Renal cortical epithelial cell (primary cell): ENCODE measurements around the gene EPHB4. TPM values are rescaled to one million over a fixed set of nuclear protein-coding genes. Genes with fewer than 3 reads are reported as not detected.

Source experiments
- DNase-seq: peaks from one replicate; pipeline ENCODE4 v3.0.0-alpha.2; 2011; ENCODE audit warnings: low read depth
- total RNA-seq: library from RNA; depleted of rRNA; stranded (reverse); fragments of >200 nt; gene quantifications from 2 replicates; pipeline ENCODE4 v1.2.3, GENCODE V29; 2014

Gene EPHB4
- total RNA-seq, 1 donor from 2014 or later, result 141 TPM

DNA sequence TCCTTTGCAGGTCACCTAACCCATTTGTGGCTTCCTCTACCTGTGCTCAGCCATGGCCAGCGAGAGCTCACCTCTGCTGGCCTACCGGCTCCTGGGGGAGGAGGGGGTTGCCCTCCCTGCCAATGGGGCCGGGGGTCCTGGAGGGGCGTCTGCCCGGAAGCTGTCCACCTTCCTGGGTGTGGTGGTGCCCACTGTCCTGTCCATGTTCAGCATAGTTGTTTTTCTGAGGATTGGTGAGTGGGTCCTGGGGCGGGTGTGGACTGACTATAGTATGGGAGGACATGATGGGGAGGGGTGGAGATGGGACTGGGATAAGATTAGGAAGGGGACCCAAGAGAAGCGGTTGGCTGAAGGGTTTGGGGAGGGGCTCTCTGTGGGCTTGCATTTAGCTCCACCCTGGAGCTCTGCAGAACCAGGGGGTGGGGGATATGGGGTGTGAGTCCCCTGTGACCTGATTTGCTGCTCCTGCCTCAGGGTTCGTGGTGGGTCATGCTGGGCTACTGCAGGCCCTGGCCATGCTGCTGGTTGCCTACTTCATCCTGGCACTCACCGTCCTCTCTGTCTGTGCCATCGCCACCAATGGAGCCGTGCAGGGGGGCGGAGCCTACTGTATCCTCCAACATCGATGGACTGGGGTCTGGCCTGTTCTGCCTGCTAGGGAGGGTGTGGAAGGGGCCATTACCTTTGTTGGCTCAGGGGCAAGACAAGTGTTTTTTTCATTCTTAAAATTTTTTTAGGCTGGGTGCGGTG is 27.0 kb upstream of the EPHB4 start:
- no peak for DNase-seq

DNA sequence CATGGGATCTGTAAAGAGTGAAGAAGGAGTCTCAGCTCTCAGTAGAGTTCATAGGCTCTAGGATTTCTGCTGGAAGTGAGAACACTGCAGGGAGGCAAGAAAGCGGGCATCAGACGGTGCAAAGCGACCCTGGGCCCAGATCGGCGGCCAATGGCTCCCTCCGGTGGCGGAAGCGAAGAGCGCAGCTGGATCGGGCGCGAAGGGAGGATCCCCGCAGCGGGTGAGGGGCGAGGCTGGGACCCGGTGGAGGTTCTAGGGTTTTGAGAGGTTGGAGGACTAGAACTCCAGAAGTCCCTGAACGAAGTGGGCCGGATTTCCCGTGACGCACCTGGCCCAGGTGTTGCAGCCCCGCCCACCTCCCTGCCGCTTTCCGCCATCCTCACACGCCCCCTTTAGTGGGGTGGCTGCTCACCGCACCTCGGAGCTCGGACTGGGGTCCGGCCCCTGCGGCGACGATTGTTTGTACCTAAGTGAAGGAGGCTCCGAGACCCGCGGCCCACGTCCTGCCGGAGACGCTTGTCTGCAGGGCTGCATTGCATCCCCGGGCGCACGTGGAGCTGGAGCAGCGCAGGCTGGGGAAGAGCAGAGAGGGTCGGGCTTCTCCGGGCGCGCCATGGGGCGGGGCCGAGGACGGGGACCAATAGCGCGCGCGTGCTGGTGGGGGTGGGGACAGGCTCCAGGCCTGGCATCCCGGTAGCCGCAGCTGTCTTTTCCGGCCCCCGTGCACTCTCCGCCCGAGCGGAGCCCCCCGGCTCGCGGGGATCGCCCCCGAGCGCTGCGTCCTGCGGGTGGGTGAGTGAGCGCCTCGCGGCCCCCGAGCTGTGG is 24.9 kb upstream of the EPHB4 start, which contains the start of gene SLC12A9:
SLC12A9 (plus strand) TSS at position 666 of the 825 bp plus-strand sequence. CDS start 1,485 bp downstream, outside the sequence.
- DNase-seq, result peak; percentile 63

DNA sequence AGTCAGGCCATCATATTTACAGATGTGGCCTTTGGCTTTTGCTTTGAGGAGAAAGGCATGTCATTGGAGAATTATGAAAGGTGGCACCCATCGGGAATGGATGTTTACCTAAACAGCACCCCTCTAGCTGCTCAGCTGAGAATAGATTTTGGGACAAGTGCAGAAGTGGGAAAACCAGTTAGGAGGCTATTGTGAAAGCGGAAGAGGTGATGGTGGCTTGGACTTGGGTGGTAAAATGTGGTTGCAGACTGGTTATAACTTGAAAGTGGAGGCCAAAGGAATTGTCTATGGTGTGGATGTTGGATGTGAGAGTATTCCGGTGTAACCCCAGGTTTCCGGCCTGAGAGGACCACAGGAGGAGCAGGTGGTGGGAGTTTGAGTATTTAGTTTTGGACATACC is 20.0 kb upstream of the EPHB4 start:
- no peak for DNase-seq

DNA sequence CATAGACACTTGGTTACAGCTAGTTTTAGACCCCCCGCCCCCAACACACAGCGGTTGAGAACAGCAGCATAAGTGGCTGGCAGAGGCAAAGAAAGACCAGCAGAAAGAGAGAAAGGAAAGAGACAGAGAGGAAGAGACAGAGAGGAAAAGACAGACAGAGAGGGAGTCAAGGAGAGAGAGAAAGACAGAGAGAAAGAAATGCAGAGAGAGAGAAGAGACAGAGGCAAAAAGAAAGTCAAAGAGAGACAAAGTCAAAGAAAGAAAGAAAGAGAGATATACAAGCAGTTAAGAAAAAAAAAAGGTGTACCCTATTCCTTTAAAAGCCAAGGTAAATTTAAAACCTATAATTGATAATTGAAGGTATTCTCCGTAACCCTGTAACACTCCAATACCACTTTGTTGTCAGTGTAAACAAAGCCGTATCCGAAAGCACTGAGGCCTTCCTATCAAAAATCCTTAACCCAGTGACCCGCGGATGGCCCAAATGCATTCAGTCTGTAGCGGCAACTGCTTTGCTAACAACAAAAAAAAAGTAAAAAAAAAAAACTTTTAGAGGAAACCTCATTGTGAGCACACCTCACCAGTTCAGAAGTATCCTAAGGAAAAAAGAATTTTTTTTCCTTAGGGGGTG is 13.3 kb upstream of the EPHB4 start:
- no peak for DNase-seq

DNA sequence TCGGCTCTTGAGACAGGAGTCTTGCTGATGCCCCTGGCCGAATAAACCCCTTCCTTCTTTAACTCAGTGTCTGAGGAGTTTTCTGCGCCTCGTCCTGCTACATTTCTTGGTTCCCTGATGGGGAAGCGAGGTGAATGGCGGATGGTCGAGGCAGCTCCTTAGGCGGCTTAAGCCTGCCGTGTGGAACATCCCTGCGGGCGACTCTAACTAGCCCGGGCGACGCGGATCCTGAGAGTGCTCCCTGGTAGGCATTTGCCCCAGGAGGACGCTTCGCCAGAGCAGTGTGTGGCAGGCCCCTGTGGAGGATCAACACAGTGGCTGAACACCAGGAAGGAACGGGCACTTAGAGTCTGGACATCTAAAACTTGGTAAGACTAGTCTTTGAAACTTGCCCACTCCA is 12.0 kb upstream of the EPHB4 start:
- no peak for DNase-seq

DNA sequence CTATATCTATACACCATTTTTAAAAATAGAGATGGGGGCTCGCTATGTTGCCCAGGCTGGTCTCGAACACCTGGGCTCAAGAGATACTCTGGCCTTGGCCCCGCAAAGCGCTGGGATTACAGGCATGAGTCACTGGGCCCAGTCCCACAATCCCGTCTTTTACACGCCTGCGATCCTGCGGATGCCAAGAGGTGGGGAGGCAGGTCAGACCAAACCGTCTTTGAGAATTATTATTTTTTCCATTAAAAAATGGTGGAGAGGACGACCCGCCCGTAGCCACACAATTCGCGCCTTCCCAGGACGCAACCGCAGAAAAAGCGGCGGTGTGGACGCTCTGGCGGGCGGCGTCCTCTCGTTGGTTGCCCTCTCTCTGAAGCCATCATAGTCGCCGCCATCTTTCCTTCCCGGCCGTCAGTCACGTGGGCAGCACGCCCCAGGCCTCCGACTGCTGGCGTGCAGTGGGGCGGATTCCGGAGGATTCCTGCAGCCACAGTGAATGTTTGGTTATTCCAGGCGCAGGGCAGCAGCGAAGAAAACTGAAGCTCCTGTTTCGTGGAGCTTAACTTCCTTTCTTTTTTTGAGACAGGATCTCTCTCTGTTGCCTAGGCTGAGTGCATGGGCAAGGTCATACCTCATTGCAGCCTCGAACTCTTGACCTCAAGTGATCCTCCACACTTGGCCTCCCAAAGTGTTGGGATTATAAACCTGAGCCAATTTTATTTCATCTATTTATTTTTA is 9.9 kb upstream of the EPHB4 start:
- DNase-seq, result peak; percentile 73

DNA sequence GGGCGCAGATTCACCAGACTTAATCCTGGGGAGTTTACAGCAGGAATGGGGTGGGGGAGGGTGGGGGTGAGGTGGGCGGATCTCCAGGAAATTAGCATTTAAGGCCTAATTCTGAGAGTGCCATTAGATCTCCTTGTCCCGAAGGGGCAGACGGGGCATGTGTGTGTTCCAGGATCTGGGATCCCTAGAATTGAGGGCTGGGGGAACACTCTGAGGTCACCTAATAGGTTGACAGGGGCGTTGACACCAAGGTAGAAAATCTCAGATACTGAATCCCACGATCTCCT is 9.4 kb upstream of the EPHB4 start:
- DNase-seq, result no peak

DNA sequence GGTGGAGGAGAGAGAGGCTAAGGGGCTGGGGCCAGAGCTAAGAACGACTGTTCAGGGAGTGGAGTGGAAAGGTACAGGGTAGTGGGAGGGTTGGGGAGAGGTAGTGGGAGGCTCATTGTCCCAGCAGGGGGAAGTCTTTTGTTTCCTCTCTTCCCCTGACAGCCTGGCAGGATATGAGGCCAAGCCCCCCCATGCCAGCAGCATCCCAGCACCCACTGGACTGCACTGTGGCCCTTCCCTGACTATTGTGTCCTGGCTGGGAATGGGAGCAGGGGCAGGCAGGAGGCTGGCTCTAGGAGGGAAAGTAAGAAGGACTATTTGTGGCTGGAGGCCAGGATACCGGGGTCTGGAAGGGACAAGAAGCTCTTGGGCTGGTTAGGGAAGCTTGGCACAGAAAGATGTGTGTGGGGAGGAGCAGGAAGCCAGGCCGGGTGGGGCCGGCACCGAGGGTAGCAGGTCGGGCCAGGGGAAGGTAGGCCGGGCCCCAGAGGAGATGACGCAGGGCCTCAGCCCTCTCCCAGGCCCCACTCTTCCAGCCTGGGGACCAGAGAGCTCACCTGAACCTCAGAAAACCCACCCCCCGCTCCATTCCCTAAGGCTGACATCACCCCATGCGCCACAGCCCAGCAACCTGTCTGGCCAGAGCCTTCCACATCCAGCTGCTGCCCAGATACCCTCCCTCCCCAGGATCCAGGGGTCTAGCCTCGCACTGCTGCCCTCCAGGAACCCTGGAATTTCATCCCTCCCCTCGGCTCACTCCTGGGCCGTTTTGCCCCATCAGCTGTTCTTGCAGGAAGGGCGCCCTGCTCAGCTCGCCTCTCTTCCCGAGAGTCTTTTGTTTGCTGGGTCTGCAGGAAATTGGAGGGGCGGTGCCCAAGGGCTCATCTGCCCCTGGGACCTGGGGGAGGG is 8.8 kb upstream of the EPHB4 start:
- DNase-seq, result no peak

DNA sequence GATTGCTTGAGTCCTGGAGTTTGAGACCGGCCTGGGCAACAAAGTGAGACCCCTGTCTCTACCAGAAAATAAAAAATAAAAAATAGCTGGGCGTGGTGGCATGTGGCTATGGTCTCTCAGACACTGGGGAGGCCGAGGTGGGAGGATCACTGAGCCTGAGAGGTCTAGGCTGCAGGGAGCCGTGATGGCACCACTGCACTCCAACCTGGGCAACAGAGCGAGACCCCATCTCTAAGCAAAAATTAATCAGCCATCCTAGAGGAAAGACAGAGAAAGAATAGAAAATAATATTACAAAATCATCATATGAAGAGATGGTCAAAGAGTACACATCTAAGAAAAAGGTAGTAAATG is 4.9 kb upstream of the EPHB4 start:
- DNase-seq, result no peak

DNA sequence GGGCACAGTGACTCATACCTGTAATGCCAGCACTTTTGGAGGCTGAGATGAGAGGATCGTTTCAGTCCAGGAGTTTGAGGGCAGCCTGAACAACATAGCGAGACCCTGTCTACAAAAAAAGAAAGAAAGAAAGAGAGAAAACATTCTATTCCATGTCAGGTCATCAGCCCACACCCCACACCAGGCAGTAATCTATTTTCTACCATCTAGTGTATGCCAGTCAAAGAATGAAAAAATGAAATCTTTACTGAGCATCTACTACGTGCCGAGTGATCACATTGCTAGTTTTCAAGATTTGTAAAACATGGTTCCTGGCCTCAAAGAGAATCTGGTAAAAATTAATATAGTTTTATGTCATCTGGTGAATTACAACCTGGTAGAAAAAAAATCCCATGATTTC is 3.1 kb upstream of the EPHB4 start:
- DNase-seq, result no peak

DNA sequence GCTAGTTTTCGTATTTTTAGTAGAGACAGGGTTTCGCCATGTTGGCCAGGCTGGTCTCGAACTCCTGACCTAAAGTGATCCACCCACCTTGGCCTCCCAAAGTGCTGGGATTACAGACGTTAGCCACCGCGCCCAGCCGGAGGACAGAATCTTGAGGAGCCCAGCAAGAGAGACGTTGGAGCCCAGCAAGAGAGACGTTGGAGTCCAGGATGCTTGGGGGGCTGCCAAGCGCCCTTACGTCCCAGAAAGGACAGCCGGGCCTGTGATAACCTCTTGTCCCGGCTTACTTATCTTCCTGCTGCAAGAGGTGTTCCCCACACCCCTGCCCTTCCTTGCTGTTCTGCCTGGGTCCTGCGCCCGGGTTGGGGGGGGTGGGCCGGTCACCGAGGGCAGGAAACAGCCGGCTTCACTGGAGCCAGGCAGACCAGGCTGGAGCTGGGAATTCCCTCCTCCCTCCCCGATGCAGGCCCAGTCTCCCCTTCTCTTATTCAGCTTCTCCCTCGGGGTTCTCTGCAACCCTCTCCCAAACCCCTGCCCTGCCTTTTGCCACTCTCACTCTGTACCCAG is 1.9 kb upstream of the EPHB4 start:
- DNase-seq, result no peak

DNA sequence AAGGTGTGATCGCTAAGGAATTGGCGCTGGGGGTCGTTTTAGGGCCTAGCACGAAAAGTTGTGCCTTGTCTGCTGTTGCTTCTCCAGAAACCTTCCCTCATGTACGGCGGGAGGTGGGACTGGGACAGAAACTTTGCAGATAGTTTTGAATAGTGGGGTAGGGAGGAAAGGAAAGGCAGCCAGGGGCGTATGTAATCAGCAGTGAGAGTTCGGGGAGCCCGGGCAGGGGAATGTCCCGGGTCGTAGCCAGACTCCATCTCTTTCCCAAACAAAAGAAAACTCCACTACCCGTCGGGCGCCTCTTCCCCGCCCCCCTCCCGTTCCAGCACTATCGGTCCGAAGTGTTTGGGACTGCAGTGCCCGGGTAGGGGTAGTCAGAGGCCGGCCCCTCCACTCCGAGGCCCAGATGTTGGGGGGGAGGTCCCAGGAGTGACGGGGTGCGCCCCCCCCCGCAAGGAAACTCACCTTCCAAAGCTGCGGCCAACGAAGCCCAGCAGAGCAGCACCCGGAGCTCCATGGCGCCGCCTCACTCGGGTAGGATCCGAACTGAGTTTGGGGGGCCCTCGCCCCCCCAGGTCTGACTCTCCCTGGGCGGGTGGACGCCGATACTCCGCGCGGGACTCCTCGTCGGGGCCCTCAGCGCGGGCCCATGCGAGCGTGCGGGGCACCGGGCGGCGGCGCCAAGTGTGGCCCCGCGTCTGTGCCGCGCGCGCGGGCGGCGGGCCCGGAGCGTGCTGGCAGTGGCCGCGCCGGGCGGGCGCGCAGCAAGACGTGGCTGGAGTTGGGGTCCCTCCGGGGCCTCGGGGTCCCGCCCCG is 601 bp downstream of the EPHB4 start:
- no peak for DNase-seq

DNA sequence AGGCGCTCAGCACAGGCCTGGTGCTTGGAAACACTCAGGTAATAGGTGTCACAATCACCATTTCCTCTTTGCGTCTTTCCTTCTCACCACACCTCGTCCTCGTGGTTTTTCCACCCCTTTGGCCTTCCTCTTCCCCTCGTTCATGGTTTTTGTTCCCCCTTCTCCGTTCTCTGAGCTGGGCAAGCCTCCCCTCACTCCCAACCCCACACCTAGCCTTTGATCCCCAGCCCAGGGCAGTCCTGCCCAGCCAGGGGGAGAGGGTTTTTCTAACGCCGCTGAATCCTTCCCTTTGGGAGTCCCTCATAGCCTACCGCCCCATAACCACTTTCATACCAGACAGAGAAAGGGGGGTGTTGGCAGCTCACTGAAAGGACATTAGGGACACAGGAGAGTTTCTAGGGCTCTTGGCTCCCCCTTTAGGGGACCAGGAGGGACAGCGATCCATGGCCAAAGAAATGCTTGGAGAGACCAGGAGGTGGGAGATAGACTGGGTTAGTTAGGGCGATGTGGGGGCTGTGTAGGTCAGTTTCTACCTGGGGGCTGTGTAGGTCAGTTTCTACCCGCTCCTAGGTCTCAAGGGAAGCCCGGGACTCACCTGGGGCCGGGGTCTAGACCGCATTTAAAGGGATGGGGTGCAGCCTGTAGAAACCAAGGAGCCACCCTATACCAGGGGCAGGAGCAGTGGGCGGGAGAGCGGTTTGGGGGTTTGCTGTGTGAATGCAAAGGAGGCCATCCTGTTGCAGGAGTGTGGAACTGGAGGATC is 1.4 kb downstream of the EPHB4 start:
- DNase-seq, result peak; percentile 22

DNA sequence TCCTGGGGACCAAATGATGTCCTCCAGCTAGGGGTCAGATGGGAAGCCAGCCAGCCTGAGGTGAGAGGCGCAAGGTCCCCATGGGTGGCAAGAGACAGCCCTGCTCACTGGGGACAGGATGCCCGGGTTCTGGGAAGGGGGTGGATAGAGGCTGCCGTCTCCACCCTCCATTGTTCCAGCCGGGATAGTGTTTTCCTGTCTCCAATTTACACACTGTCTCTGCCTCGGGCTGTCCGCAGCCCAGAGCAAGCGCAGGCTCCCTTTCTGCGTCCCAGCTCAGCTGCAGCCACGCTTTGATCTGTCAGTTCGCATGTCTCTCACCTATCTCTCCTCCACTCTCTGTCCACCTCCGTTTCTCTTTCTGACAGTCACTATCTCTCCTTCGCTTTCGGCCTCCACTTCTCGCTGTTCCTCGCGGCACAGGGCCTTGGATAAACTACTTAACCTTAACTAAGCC is 2.1 kb downstream of the EPHB4 start:
- no peak for DNase-seq

DNA sequence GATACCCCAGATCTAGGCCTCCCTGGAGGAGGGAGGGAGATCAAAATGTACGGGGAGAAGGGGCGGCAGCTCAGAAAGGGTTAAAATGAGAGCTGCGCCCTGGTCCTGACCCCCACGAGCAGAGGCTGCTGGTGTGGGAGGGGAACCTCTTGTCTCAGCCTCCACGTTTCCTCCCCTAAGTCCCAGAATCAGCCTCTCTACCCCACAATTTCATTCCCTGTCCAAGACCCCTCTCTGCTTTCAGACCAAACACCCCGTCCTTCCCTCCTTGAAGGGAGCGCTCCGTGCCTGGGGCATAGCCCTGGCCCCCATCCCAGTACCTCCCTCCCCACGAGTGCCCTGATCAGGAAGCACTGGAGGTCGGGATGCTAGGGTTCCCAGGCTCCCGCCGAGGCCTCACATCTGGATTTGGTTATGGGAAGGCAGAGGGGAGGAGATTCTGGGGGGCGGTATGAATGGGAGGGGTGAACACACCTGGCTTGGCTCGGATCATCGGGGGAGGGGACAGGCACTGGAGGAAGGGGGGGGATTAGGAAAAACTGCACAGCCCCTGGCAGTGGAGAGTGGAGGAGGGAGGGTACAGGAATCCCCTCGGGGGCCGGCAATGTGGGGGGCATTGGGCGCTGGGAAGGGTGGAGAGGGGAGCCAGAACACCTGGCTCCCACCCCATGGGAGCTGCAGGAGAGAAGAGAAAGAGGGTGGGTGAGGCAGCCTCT is 2.7 kb downstream of the EPHB4 start:
- DNase-seq, result no peak

DNA sequence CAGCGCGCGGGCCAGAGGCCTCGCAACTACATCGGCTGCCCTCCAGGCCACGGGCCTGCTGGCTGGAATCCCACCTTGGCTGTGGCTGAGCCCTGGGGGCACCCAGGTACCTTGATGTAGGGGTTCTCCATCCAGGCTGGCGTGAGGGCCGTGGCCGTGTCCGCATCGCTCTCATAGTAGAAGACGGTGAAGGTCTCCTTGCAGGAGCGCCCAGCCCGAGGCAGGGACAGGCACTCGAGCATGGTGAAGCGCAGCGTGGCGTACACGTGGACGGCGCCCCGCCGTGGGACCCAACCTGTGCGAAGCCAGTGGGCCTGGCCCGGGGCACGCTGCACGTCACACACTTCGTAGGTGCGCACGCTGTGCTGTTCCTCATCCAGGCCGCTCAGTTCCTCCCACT is 3.8 kb downstream of the EPHB4 start:
- no peak for DNase-seq

DNA sequence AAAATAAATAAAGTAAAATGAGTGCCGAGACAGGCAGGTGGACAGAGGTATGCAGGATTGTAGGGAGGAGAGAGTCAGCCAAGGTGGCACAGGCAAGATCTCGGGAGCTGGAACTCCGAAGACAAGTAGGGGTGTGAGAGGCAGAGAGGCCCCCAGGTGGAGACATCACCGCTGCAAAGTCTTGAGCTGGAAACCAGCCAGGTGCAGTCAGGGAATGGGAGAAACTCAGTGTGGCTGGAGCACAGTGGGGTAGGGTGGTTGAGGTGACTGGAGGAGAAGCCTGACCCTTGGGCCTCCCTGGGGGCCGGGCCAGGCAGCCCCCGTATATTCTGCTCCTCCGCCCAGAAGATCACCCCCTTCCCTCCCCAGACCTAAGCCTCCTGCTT is 4.2 kb downstream of the EPHB4 start:
- no peak for DNase-seq
